HG03097 (cell line): Measurements from ENCODE around the gene KRT81.

Source experiments
- ATAC-seq: cut with Tn5 transposase; IDR thresholded peaks from one replicate; pipeline ENCODE4 v1.9.1; 2021; ENCODE audit not compliant: unreplicated experiment, low FRiP score

The KRT81 gene

GRCh38 chr12:52291267-52291935 lies at the start of gene KRT81:
Gene KRT81, minus strand, starts transcription at chr12:52291534. Its CDS starts 69 bp downstream, at chr12:52291465.
- no peak for ATAC-seq

- no peak for ATAC-seq
Measured at GRCh38 chr12:52338241-52338960, 47.1 kb upstream of the KRT81 start.

- ATAC-seq = no peak
Measured at GRCh38 chr12:52337054-52337453, 45.7 kb upstream of the KRT81 start.

GRCh38 chr12:52336641-52337040 lies 45.3 kb upstream of the KRT81 start:
- ATAC-seq = no peak

GRCh38 chr12:52335598-52336262 lies 44.4 kb upstream of the KRT81 start:
- no peak for ATAC-seq

GRCh38 chr12:52334185-52334584 lies 42.9 kb upstream of the KRT81 start:
- no peak for ATAC-seq

GRCh38 chr12:52333321-52333720 lies 42.0 kb upstream of the KRT81 start:
- no peak for ATAC-seq

GRCh38 chr12:52332381-52332780 lies 41.0 kb upstream of the KRT81 start:
- no peak for ATAC-seq

- ATAC-seq = no peak
Measured at GRCh38 chr12:52331833-52332232, 40.5 kb upstream of the KRT81 start.

GRCh38 chr12:52331039-52331438 lies 39.7 kb upstream of the KRT81 start:
- ATAC-seq = no peak

- ATAC-seq = no peak
Measured at GRCh38 chr12:52327830-52328500, 36.6 kb upstream of the KRT81 start.

GRCh38 chr12:52327052-52327829 lies 35.9 kb upstream of the KRT81 start:
- ATAC-seq = peak; percentile 75

- no peak for ATAC-seq
Measured at GRCh38 chr12:52324153-52324444, 32.8 kb upstream of the KRT81 start.

GRCh38 chr12:52323416-52324152 lies 32.2 kb upstream of the KRT81 start:
- no peak for ATAC-seq

GRCh38 chr12:52323001-52323400 lies 31.7 kb upstream of the KRT81 start:
- no peak for ATAC-seq

GRCh38 chr12:52322069-52322468 lies 30.7 kb upstream of the KRT81 start:
- no peak for ATAC-seq

- ATAC-seq = no peak
Measured at GRCh38 chr12:52321418-52321817, 30.1 kb upstream of the KRT81 start.

- no peak for ATAC-seq
Measured at GRCh38 chr12:52320784-52321400, 29.6 kb upstream of the KRT81 start, which contains the start of gene KRT83. Gene KRT83, minus strand, starts transcription at chr12:52321398. Its CDS starts 63 bp downstream, at chr12:52321335.

- ATAC-seq = no peak
Measured at GRCh38 chr12:52319097-52319496, 27.8 kb upstream of the KRT81 start.
